Inflammatory macrophage (primary cell): Measurements from ENCODE around the gene MIDN.
"Not testable (repeated sequence)": the region's sequence is repeated elsewhere in the genome, so short reads cannot be mapped to it uniquely, and the experiment has no call there.

ENCODE experiments used
- DNase-seq, 2 donors: peaks; one replicate each; pipeline ENCODE4 v3.0.0-alpha.2; 2020 to 2022

MIDN gene

GRCh38 chr19:1295169-1296012, 47.0 kb downstream of the MIDN start:
- peak in 1 of 2 donors; percentile 9 for DNase-seq

GRCh38 chr19:1296078-1296477, 47.7 kb downstream of the MIDN start:
- no peak for DNase-seq

- DNase-seq, result no peak
Measured at GRCh38 chr19:1296575-1297271, 48.3 kb downstream of the MIDN start.

DNA sequence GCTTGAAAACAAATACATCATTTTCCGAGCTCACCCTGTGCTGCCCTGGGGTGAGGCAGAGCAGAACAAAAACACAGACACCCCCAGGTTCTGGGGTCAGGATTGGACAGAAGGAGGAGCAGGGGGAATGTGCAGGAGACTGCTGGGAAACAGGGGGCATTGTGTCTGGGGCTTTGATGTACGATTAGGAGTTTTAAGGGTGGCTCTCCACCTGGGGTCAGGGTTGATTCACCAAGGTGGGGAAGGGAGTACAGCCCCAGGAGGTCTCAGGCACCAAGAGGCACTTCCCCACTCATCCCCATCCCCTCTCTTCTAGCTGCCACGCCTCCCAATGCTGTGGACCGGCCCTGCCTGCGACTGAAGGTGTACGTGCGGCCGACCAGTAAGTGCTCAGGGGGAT, 49.9 kb downstream of the MIDN start:
- no peak for DNase-seq

- no peak for DNase-seq
Measured at GRCh38 chr19:1299801-1300200, 51.4 kb downstream of the MIDN start.

- no peak for DNase-seq
Measured at GRCh38 chr19:1300744-1301490, 52.5 kb downstream of the MIDN start.

DNA sequence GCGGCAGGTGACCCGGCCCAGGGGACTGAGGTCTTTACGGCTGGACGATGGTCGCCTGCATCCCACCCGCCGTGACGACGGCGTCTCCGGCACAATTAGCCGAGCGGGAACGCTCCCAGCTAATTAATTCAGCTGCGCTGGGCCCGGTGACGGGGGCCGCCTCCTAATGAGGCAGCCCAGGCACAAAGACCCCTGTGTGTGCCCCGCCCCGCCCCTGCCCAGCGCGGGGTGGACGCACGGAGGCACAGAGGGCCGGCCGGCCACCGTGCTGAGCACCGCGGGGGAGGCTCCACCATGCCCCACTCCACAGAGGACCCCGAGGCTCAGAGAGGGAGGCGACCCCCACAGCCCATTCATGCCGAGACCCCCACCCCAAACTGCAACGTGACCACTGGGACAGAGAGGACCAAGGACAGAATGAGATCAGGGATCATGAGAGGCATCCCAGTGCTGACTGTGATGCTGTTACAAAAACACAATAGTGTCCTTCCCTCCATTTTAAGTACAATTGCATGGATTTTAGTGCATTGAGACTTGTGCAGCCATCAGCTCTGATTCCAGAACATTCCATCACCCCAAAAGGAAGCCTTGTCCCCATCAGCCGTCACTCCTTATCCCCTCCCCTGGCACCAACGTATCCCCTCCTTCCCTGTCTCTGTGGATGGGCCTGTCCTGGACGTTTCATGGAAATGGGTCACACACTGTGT, 54.3 kb downstream of the MIDN start:
- no peak for DNase-seq

DNA sequence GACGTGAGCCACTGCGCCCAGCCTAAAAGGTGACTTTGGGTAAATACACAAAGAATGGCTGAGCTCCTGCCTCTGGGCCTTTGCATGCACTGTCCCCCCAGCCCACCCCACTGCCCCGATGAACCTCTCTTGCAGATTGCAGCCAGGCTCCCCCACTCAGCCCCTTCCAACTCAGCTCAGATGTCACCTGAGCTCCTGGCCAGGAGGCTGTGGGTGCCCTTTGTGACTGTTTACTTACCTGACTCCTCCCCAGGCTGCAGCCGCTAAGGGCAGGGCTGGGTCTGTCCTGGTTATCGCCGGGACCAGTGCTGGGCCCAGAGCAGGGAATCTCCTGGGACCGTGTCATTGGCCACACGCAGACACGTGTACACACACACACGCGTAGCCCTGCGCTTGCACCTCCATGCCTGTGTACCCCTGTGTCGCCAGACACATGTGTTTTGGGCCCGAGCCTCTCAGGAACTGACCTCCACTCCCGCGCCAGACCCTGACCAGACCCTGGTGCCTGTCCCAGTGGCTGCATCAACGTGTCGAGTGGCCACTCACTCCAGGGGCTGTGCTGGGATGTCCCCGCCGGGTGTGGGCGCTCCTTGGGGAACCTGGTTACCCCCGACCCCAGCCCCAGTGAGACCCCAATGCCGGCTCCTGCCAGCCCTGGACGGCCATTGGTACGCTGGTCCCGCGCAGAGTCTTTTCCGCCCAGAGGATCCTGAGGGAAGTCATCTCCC, 56.0 kb downstream of the MIDN start:
- no peak for DNase-seq

DNA sequence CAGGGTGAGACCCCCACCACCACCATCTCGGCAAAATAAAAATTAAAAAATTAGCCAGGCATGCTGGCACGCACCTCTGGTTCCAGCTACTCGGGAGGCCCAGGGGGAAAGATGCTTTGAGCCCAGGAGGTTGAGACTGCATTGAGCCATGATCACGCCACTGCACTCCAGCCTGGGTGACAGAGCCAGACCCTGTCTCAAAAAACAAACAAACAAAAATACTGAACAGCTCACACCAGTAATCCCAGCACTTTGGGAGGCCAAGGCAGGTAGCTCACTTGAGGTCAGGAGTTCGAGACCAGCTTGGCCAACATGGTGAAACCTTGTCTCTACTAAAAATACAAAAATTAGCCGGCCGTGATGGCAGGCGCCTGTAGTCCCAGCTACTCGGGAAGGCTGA, 57.0 kb downstream of the MIDN start:
- DNase-seq, result not testable (repeated sequence)

GRCh38 chr19:1307320-1307719, 58.9 kb downstream of the MIDN start:
- no peak for DNase-seq

- no peak for DNase-seq
Measured at GRCh38 chr19:1307755-1308303, 59.4 kb downstream of the MIDN start.

- DNase-seq, result no peak
Measured at GRCh38 chr19:1308718-1309117, 60.3 kb downstream of the MIDN start.
